COLO668 (cell line): ENCODE data around the gene GLUL.
"Not testable (repeated sequence)": the region's sequence is repeated elsewhere in the genome, so short reads cannot be mapped to it uniquely, and the experiment has no call there.

ENCODE experiments used
- DNase-seq: peaks from one replicate; lab custom pipeline; 2025; ENCODE audit not compliant: unreplicated experiment; lab: John Stamatoyannopoulos, UW

Gene GLUL

DNA sequence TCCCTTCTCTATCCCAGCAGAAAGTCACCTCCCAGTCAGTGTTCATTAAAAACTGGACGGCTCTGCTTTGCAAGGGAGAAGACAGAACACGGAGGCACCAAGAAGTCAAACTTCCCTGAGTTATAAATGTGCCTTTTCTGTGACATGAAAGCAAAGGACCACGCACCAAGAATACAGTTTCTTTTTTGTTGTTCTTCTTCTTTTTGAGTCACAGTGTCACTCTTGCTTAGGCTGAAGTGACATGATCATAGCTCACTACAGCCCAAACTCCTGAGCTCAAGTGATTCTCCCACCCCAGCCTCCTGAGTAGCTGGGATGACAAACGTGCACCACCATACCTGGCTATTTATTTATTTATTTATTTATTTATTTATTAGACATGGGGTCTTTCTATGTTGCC, 22.7 kb downstream of the GLUL start:
- no peak for DNase-seq

- no peak for DNase-seq
Observed at GRCh38 chr1:182368358-182368757, 23.2 kb downstream of the GLUL start.

GRCh38 chr1:182367926-182368325, 23.7 kb downstream of the GLUL start:
- no peak for DNase-seq

DNA sequence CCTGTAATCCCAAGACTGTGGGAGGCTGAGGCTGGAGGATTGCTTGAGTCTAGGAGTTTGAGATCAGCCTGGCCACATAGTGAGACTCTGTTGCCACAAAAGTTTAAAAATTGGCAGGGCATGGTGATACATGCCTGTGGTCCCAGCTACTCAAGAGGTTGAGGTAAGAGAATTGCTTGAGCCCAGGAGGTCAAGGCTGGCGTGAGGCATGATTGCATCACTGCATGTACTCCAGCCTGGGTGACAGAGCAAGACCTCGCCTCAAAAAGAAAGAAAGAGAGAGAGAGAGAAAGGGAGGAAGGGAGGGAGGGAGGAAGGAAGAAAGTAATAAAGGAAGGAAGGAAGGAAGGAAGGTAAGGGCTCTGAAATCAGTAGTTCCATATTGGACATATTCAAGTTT, 25.0 kb downstream of the GLUL start:
- DNase-seq: no peak

DNA sequence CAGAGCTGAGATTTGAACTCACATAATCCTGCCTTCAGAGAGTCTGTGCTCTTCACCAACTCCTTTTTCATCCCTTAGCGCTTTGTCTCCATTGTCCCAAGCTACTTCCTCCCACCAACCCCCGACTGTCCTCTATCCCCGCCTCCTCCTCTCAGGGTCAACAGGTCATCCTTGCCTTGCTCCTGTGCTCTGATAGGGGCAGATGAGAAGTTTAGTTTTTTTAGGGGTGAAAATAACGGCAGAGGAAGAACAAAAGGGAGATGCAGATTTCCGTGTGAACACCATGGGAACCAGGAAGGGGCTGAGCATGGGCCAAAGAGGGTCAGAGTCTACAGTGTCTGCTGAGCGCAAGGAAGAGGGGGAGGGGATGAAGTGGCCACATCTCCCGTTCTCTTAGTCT, 31.9 kb downstream of the GLUL start:
- no peak for DNase-seq

- peak; percentile 63 for DNase-seq
Observed at GRCh38 chr1:182357913-182358312, 33.7 kb downstream of the GLUL start.

DNA sequence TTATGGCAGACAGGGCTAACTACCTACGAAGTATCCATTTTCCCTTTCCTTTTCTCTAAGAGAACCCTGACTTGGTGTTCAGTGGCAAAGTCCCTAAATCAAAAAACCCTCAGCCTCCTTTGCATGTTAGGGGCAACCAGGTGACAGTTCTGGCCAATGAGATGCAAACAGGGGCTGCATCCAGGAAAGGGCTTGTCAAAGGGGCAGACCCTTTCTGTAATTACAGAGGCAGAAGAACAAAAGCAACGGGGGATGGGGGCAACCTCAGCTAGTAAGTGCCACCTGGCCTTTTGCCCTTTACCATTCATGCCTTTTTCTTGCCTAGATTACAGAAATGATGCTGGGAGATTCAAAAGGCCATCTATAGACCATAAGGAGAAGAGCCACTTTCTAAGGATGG, 34.4 kb downstream of the GLUL start:
- peak; percentile 24 for DNase-seq

DNA sequence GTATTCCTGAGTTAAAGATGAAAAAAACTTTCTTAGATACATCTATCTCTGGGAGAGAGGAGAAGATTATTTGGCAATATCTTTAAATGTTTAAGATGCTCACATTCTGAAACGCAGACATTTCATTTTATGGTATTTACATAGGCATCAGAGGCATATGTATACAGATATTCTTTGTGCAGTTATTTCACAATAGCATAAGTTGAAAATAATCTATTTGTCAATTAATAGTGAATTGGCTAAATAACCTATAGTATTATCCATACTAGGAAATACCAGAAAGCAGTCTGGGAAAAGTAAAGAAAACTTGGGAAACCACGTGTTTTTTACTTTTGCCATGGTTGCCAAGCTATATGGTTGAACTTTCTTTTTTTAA, 35.9 kb downstream of the GLUL start:
- DNase-seq: no peak

DNA sequence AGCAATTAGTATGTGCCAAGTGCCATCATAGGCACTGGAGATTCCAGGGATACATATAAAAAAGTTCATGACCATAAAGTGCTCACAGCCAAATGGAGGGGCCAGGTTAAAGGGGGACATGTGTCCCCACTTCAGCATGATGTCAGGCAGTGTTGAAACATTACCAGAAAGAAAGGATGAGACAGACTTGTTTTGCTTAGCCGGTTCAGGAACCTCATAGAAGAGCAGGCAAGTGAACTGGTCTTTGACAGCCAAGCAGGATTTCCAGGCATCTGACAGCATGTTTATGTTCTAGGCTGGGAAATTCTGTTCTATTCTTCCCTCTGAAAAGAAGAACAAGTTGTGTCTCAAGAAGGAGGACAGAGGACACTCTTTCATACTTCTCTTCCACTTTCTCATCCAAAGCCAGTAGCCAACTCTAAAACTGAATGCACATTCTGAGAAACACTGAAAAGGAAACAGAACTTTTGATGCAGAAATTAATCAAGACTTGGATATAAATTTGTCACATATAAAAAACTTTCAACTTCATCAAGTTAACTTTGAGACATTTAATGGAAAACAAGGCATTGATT, 39.7 kb downstream of the GLUL start:
- no peak for DNase-seq

GRCh38 chr1:182350839-182351238, 40.8 kb downstream of the GLUL start:
- no peak for DNase-seq

DNA sequence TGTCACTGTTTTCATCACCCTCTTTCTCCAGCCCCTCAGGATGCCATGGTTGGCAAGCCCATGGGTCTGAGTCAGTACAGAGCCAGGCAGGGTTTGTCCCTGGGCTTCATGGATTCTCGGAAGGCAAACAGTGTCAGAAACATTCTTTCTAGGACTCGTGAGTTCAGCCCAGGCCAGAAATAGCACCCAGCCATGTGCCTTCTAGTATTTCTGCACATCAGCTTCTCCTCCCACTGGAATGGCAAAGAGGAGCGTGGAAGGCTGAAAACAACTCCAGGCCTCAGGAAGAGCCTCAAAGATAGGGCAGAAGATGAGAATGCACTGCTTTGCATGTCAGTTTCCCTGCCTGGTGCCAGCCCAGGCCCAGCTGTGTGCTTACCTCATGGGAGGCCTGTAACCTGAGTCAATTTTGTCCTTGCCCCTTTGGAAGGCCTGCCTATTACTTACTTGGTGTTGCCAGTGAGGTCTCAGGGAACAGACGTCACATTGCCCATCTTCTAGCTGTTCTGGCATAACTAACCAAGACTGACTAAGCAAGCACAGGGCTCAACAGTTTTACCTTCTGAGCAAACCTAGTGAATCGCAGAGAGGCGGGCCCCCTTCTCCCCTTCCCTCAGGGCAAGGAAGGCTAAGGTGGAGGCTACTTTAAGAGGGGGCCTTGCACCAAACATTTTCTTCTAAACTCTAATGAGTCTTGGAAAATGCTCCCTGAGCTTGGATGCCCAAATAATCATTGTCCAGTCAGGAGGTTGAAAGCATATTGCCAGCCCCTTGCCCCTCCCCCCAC, 42.4 kb downstream of the GLUL start:
- no peak for DNase-seq

DNA sequence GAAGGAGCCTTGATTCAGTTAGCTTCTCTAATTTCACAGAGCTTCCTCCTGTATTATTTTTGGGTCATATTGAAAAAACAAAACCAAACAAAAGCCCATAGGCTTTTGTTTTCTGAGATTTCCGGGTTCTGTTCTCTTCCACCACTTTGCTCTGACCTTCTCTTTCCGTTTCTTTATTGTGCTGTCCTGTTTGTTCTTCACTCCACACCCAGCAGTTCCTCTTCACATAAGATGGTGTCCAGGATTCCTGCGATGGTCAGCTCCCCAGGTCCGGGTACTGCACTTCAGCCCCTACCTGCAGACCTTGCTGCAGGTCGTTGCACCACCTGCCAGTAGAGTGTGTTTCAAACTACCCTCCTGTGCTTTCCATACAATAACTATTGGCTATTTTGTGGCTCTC, 44.6 kb downstream of the GLUL start:
- DNase-seq: no peak

- no peak for DNase-seq
Observed at GRCh38 chr1:182340233-182341058, 51.1 kb downstream of the GLUL start.

DNA sequence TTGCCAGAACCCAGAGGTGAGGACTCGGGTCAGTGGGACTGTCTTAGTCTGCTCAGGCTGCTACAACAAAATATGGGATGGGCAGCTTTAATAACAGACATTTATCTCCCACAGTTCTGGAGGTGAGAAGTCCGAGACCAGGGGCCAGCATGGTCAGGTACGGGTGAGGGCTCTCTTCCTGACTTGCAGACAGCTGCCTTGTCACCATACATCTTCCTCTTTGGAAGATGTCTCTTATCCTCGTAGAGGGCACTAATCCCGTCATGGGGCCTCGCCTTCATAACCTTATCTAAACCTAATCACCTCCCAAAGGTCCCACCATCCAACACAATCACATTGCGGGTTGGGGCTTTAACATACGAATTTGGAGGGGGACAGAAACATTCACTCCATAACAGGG, 51.9 kb downstream of the GLUL start:
- DNase-seq: no peak

GRCh38 chr1:182338806-182339370, 52.7 kb downstream of the GLUL start:
- DNase-seq: no peak

- no peak for DNase-seq
Observed at GRCh38 chr1:182337736-182338571, 53.6 kb downstream of the GLUL start.

GRCh38 chr1:182335771-182336566, 55.6 kb downstream of the GLUL start:
- DNase-seq: no peak

DNA sequence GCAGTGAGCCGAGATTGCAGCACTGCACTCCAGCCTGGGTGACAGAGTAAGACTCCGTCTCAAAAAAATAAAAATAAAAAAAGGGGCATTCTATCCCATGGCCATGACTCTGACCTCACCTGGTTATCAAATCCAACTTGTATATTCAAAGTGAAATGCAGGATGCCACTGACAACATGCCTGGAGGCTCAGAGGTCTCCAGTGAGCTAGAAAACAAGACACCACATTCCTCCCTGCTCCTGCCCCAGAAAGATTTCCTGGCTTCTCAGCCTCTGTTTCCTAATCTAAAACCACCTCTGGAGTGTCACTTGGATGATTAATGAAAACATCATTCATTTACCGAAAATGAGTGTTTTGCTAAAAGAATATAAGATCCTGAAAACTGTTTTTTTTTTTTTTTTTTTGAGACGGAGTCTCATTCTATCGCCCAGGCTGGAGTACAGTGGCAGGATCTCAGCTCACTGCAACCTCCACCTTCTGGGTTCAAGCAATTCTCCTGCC, 58.5 kb downstream of the GLUL start:
- not testable (repeated sequence) for DNase-seq

DNA sequence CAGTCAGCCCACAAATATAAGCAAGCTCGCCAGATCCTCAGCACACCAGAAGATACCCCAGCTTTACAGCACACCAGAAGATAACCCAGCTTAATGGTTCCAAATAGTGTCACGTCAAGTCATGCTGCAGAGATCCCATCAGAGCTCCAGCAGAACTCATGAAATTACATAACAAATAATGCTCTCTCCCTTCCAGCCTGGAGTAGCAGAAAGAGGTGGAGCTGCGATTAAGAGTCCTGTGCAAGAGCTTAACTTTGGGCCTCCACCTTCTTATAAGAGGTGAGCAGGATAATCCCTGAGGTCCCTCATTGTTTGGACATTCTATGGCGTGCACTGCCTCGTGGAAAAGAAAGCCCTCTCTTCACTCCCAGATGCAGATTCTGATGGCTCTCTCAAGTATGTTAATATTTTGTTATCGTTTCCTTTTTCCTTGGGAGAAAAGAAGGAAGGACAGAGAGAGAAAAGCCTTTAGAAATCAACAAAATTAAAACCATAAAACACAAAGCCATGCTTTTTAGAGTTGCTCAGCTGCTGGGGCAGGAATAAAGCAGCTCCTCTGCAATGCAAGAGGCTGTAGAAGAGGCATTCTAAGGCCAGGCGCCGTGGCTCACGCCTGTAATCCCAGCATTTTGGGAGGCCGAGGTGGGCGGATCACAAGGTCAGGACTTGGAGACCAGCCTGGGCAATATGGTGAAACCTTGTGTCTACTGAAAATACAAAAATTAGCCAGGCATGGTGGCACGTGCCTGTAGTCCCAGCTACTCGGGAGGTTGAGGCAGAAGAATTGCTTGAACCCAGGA, 59.1 kb downstream of the GLUL start:
- DNase-seq: no peak
